MV-4-11 (cell line): ENCODE data around the gene GCH1.
"Not testable (repeated sequence)": the region's sequence is repeated elsewhere in the genome, so short reads cannot be mapped to it uniquely, and the experiment has no call there.

Source experiments
- DNase-seq: peaks from one replicate; lab custom pipeline; 2025; lab: John Stamatoyannopoulos, UW

The GCH1 gene

DNA sequence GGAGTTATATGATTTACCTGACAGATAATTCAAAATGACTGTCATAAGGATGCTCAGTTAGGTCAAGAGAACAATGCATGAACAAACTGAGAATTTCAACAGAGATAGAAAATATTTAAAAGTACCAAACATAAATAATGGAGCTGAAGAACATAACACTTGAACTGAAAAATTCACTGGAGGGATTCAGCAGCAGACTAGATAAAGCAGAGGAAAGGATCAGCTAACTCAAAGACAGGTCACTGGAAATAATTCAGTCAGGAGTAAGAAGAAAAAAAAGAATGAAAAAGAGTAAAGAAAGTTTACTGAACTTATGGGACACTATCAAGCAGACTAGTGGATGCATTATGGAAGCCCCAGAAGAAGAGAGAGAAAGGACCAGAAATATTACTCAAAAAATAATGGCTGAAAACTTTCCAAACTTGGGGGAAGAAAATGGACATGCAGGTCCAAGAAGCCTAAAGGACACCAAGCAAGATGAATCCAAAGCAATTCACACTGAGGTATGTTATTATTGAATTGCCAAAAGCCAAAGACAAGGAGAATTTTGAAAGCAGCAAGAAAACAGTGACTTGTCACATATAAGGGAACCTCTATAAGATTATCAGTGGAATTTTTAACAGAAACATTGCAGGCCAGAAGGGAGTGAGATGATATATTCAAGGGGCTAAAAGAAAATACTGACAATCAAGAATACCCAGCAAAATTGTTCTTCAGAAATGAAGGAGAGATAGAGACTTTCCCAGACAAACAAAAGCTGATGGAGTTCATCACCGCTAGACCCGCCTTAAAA is 78.7 kb downstream of the GCH1 start:
- no peak for DNase-seq

DNA sequence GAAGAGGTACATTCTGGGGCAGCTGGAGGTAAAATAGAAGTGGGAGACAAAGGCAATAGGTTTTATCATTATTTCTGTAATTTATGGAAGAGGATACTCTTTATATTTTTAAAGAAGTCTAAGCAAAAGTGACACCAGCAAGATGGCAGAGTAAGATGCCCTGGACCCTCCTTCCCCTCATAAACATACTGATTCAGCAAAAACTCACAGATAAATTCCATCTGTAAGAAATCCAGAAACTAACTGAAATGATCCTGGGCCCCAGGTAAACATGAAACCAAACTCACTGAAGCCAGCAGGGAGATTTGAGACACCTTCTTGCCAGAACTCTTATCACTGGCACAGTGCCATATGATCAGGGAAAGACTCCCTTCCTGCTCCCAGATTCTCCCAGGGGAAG is 79.9 kb downstream of the GCH1 start:
- no peak for DNase-seq

DNA sequence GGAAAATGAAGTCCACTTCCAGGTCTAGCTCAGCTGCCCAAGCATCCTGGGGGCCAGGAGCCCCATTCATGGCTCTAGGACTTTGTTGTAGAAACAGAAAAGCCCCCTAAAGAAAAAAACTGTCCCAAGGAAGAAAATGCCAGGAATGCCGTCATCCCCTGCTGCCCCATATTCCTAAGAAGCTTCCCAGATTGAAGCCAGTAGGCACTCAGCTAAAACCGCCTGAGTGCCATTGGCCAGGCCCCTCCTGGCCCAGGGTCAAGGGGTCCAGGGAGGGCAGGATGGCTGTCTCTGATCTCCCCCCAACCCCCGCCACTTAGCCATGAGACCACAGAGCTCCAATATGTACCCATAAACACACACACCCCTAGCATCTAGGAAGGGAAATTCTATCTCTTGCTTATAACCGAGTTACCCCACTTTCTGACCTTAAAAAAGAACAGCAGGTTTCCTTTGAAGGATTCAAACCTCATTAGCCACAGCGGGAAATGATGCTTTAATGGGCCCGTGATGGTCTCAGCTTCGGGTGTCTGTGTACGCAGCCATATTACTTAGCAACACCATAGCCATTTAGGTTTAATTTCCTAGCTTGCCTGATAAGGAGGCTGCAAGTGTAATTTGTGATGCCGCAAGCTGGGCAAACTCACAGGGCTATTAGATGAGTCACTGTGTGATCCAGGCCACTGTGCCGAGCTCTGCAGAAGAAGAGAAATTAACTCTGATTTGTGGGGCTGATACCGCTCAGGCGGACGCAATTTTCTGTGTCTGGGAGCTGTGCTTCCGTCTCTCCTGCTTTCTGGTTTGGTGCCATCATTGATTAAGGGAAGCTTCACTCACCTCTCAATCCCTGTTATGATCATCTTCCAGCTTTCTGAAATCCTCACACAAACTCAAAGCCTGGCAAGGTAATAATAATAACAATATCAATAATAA is 84.2 kb downstream of the GCH1 start:
- no peak for DNase-seq

DNA sequence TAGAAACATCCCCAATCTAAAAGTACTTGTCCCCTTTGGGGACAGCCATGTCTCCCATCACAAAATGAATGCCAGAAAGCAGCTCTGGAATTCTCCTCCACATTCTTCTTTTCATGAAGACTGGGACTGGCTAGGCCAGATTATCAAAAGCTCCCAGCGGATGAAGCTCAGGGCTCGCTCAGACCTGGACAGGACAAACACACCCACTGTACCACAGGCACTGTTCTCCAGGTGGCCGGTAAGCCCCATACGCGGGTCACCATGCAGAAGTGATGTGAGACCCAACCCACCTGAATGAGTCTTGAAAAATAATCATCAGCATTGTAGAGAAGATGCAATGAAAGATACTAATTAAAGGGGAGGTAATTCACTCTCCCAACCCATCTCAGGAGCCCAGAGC is 85.1 kb downstream of the GCH1 start:
- no peak for DNase-seq

DNA sequence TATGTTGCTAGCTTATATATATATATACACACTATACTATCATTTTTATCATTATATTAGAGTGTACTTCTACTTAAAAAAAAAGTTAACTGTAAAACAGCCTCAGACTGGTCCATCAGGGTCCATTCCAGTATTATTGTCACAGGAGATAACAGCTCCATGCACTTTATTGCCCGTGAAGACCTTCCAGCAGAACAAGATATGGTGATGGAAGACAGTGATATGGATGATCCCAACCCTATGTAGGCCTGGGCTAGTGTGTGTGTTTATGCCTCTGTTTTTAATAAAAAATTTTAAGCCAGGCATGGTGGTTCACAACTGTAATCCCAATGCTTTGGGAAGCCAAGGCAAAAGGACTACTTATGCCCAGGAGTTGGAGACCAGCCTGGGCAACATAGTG is 86.2 kb downstream of the GCH1 start:
- DNase-seq: no peak

DNA sequence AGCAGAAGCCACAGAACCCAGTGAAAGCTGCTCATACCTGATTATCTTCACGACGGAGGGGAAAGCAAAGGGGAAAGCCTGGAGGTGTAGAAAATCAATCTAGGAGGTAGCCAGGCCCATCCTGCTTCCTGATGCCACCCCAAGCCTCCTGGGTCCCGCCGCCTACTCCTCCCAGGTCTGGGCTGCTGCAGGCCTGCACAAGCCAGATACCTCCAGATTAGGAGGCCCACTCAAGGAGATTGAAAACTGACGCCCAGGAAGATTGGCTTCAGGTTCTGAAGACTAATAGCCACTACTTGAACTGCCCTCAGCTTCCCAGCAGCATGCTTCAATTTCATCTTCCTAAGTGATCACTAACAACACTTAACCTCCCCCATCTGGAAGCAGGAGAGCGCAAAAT is 87.1 kb downstream of the GCH1 start:
- no peak for DNase-seq

DNA sequence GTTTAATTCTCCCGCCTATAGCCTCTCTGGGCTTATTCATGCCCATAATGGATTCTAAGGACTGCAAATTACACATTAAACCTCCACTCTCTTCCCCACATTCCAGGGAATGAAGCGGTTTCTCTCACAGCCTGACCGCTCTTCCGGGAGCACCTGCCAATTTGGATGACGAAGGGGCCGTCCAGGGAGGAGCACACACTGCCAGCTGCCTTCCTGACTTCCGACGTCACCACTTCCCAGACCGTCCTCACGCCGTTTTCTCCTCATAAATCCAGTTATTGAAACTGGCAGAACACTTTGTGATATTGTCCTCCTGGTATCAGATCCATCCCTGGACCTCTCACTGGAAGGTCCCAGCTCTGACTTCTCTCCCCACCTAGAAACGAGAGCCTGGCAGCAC is 87.6 kb downstream of the GCH1 start:
- no peak for DNase-seq

DNA sequence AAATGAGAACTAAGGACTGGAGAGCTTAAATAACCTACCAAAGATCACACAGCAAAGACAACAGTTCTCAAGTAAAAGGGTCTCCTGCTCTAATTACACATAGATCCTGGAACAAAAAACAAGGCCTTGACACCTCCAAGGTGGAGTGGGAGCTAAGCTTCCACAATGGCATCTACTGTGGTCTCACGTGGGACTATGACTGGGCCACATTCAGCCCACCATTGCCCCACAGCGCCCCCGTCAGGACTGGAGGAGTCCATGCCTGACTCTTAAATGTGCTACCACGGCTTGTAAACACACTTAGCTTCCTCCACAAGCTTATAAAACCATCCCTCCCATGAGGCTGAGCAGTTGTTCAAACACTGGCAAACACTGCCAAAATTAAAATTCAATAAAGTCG is 88.5 kb downstream of the GCH1 start:
- no peak for DNase-seq

DNA sequence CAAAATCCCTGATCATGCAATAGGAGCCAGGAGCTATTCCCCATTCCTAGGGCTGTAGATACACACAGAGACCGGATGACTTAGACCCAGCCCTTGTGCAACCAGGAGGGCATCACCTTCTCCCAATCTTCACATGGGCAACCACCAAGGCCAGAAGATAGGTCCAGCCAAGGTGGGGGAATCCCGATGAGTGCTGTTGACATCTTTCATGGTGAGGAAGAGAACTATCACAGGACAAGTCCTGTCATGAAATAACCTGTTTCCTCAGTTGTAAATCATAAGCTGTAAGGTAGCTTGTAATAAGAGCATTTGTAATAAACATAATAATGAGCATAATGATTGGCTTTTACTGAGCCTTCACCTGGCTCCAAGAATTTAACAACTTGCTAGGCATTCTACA is 89.5 kb downstream of the GCH1 start:
- no peak for DNase-seq

DNA sequence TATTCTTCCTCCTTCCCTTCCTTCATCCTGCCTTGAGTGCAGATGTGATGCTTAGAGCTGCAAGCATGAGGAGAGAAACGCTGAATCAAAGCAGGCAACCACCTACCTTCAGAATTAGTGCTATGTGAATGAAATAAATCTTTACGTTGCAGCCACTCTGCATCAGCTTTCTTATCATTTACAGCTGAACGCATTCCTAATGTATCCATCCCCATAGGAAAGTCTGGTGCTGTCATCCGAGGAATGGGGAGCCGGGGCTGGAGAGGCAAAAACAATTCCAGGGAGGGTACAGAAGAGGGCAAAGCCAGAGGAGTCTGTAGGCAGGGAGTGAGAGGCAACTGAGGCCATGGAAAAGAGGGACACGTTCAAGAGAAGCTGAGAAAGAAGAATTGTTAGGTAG is 90.0 kb downstream of the GCH1 start:
- no peak for DNase-seq

DNA sequence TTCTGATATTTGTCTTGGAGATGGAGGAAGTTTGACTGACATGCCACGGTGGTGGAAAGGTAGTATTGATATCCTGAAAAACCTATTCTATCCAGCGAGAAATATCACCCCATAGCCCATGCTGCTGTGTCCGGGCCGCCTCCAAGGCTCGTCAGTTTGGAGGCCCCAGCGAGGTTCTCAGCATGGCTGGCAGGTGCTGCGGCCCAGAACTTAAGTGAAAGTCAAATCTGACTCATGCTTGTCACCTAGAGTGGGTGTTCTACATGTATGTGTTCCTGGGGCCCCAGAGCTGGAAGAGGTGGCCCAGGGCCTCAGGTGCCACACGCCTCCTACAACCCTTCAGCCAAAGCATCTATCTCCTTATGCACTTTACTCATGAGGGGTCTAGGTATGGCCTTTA is 92.9 kb downstream of the GCH1 start:
- no peak for DNase-seq

DNA sequence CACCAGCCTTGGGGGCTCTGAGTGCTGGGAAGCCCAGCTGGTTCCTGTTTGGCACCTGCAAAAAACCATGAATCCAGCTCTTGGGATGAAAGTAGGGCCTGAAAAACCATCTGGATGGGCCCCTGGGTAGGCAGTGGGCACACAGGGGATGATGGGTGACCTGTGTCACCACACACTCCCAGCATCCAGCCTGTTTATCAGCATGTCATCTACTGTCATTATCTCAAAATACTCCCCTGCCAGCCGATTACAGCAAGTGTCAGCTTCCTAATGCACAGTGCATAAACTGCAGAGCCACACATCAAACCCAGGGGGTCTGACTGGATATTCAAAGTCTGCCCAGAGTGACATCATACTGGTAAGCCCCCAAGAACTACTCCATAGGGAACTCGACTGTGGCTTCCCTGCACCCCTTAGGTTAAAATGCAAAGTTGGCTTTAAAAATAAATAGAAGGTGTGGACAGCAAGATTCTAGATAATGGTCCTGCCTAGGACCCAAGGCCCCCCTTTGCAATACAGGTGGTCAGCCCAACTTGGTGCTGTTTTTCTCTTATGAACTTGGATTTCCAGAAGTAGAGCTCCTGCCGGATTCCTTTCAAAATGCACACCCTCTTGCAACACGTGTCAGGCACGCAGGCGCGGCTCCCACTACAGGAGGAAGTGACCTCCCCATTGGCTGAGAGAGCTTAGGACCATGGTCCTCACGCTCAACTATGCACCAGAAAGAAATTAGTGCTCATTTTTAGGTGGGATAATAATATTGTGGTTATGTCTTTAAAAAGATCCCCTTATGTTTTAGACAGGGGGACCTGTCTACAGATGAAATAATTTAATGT is 94.1 kb downstream of the GCH1 start:
- no peak for DNase-seq

DNA sequence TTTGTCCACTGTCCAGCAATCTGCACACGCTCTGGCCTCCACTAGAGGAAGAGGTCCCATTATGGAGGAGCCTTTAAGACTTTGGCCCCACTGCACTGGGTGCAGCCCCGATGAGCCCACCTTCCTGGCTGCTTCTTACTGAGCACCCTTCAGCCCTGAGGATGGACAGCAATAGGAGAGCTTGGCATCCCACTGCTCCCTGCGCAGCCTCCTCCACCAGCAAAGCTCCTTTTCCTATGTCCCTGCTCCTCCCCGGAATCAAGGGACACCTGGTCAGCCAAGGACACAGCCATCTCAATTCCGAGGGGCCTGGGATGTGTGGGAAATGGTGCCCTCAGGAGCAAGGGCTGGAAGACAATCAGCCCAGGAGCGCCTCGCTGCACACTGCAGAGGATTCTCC is 94.7 kb downstream of the GCH1 start:
- no peak for DNase-seq

DNA sequence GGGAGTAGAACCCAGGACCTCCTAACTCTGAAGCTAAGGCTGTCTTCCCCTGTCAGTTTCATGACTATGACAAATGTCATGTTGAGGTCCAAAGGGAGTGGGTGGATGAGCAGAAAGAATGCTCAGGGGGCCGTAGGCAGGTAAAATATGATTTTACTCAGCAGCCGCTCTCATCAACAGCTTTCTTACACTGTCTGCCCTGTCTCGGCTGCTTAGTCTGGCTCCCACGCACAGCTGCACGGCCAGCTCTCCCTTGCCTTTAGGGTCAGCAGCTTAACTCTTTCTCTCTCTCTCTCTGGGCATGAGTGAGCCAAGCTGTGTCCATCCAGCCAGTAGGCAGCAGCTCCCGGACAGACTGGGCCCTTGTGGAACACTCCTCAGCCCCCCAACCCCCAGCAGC is 95.2 kb downstream of the GCH1 start:
- DNase-seq: no peak

DNA sequence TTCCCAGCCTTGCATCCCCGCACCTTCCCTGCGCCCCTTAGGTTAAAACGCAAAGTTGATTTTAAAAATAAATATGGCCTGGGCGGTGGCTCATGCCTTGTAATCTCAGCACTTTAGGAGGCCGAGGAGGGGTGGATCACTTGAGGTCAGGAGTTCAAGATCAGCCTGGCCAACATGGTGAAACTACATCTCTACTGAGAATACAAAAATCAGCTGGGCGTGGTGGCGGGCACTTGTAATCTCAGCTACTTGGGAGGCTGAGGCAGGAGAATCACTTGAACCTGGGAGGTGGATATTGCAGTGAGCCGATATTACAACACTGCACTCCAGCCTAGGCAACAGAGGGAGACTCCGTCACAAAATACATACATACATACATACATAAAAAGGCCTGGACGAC is 96.0 kb downstream of the GCH1 start:
- DNase-seq: no peak

DNA sequence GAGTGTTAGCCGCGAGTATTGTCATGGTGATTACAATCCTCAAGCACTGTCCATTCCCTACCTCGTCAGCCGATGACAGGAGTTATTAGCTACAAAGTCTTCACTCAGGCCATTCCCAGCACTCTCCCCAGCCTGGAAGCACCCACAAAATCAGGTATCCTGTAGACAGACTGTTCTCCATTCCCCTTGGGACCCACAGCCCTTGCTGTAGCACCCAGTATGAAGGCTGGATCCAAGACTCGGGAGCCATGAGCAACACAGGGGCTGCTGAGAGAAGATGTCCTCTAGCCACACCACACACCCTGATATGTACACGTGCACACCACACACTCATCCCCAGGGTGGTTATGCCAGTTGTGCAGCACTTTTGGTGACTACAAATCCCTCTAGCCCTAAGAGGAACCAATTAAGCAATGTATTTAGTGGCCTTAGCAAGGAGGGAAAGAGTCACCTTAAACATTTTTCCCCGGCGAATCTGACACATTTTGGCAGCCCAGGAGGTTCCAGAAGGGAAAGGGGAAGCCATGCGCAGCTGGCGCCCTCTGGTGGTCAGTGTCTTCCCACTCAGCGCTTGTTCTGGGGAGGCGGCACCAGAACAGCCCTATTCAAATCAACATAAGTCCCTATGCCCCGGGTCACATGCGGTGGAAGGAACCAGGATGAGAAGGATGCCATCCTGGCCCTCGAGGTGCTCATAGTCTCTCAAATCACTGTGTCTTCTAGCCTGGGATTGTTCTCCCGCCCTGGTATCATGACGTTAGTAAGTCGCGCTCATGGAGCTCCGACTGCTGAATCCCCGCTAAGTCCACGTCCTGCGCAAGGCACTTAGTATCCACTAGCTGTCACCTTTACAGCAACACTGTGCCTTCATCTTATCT is 96.9 kb downstream of the GCH1 start:
- DNase-seq: peak; percentile 51

DNA sequence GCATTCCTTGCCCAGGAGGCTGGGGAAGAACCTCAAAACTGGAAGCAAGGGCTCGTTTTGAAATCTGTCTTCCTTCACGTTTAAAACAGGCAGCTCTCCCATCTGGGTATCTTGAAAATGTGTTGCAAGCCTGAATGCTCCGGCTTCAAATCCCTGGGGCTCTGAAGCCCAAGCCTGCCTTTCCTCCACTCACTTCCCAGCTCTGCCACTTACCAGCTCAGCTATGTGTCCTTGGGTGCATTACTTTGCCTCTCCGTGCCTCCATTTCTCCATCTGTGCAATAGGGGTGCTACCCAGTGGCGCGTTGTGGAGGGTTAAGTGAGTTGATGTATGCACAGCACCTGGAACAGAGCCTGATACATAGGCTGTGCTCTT is 97.6 kb downstream of the GCH1 start:
- DNase-seq: no peak

DNA sequence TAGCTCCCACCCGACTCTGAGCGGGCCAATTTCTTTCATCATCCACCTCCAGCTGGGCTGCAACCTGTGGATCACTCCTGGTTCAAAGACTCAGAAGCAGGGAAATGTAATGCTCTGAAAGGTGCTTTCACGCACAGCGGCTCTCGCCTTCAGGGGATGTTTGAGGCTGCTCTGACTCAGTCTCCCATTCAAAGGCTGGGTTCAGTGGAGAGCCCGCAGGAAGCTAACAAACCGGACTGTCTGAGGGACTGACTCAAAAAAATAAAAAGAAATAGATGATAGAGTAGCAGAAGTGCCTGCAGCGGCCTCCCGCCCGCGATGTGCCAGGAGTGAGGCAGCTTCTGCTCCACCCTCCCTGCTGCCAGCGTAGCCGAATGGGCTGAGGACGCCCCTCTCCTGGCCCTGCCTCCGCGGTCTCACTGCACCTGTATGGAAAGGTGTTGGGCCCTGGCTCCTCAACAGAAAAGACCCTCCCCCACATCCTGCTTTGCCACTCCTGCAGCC is 98.0 kb downstream of the GCH1 start:
- DNase-seq: no peak

DNA sequence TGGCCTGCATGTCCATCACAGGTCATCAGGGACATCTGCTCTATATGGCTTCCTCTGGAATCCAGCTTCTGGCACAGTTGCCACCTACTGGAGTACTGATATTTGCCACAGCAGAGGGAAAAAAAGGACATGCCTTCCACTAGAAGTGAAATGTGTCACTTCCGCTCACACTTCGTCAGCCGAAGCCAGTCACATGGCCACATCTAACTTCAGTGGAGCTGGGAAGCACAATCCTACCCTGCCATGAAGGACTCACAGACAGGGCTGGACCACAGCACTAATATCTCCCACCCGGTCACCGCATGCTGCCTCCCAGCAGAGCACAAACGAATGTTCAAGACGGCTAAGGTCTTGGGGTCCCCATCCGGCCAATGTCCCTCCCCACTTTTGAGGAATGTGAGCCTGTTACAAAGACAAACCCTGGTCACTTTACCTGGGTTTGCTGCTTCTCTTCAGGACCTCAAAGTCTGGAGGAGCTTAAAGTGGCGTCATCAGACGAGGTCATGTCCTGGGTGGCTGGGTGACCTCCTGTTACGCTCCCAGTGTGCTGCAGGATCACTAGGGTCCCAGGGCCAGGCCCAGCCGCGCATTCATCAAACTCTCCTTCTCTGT is 98.6 kb downstream of the GCH1 start:
- DNase-seq: no peak

DNA sequence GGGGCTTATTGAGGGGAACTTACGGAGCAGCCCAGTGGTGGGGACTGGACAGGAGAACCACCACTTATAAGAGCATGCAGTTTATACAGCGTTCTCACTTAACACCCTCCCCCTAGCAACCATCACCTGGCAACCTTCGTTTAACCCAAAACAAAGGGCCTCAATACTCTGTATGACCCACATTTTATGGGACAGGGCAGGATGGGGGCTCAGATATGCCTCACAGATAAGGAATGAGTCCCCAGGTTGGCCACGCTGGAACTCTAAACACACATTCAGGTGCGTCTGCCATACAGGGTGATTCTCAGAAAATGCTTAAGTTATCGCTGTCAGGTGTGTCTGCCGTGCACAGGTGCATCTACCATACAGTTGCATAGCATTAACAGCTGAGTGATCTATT is 99.2 kb downstream of the GCH1 start:
- no peak for DNase-seq

DNA sequence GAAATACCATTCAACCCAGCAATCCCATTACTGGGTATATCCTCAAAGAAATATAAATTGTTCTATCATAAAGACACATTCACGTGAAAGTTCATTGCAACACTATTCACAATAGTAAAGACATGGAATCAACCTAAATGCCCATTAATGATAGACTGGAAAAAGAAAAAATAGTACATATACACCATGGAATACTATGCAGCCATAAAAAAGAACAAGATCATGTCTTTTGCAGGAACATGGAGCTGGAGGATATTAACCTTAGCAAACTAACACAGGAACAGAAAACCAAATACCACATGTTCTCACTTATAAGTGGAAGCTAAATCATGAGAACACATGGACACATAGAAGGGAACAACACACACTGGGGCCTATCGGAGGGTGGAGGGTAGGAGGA is 101.1 kb downstream of the GCH1 start:
- not testable (repeated sequence) for DNase-seq
